H1 (cell line): Measurements from ENCODE around the gene TCF7. TPM values are rescaled to one million over a fixed set of nuclear protein-coding genes. Genes with fewer than 3 reads are reported as not detected.

Experiments
- CTCF ChIA-PET: fragments of 300-600 bp; sonication (Branson Sonifier 250); formaldehyde crosslinking; loops from one replicate; lab custom pipeline; 2021; ENCODE audit not compliant: partially characterized antibody; lab: Charles Lee
- POLR2A ChIA-PET: fragments of 300-600 bp; sonication (Branson Sonifier 250); formaldehyde crosslinking; loops from one replicate; lab custom pipeline; 2021; ENCODE audit warnings: inconsistent platforms; ENCODE audit not compliant: partially characterized antibody; lab: Charles Lee
- DNase-seq, 2 experiments: peaks; one replicate each; pipeline versions ENCODE4 v3.0.0 to v3.0.0-alpha.2; 2010 to 2022; ENCODE audit warnings: low spot score in 2 of 2, low read depth in 1 of 2, mixed read lengths in 1 of 2
- FAIRE-seq: peaks from 2 replicates; lab custom pipeline; 2011; peaks lifted over from hg19 to GRCh38; lab: Jason Lieb, UNC
- H2AFZ ChIP-seq: 2 replicates; pipeline ENCODE4 v1.8.1; 2012; ENCODE audit warnings: low read length, inconsistent platforms
- H2AK5ac ChIP-seq: 2 replicates; pipeline ENCODE4 v1.6.1; 2013; ENCODE audit warnings: low read depth, low read length
- H2BK120ac ChIP-seq: replicated peaks from 2 replicates; pipeline ENCODE3; 2013; ENCODE audit warnings: low read depth, low read length, inconsistent platforms
- H2BK12ac ChIP-seq: 2 replicates; pipeline ENCODE4 v1.6.1; 2013; ENCODE audit warnings: low read depth, low read length
- H2BK15ac ChIP-seq: 2 replicates; pipeline ENCODE4 v1.6.1; 2013; ENCODE audit warnings: low read length
- H2BK20ac ChIP-seq: 2 replicates; pipeline ENCODE4 v1.6.1; 2013; ENCODE audit warnings: low read length
- H2BK5ac ChIP-seq: 2 replicates; pipeline ENCODE4 v1.6.1; 2013; ENCODE audit warnings: low read depth, low read length
- H3K14ac ChIP-seq: 2 replicates; pipeline ENCODE4 v1.6.1; 2013; ENCODE audit warnings: inconsistent platforms; ENCODE audit not compliant: insufficient read length
- H3K18ac ChIP-seq: 2 replicates; pipeline ENCODE4 v1.6.1; 2013; ENCODE audit warnings: low read length; ENCODE audit errors: extremely low read depth
- H3K23ac ChIP-seq: 2 replicates; pipeline ENCODE4 v1.6.1; 2013; ENCODE audit warnings: inconsistent platforms; ENCODE audit not compliant: insufficient read length
- H3K23me2 ChIP-seq: 2 replicates; pipeline ENCODE4 v1.6.1; 2013; ENCODE audit warnings: low read depth, low read length
- H3K27ac ChIP-seq: 2 replicates; pipeline ENCODE4 v1.6.1; 2011; ENCODE audit warnings: low read depth, low read length, inconsistent platforms
- H3K27me3 ChIP-seq, 4 experiments: replicated peaks in 1 of 4; 1 replicate in 1 of 4; 2 replicates in 3 of 4; pipeline versions ENCODE4 v1.6.1 to v1.8.1; 2011 to 2013; ENCODE audit warnings: low read length in 3 of 4, mild to moderate bottlenecking in 3 of 4, inconsistent platforms in 2 of 4, mixed read lengths in 2 of 4, moderate library complexity in 1 of 4; ENCODE audit not compliant: control insufficient read depth in 3 of 4, insufficient read depth in 3 of 4; ENCODE audit errors: extremely low read depth in 1 of 4
- H3K36me3 ChIP-seq, 4 experiments: 2 replicates each; pipeline versions ENCODE4 v1.6.1 to v1.8.1; 2011 to 2013; ENCODE audit warnings: mild to moderate bottlenecking in 4 of 4, low read length in 3 of 4, moderate library complexity in 2 of 4, control low read depth in 1 of 4, inconsistent platforms in 1 of 4; ENCODE audit not compliant: insufficient read depth in 4 of 4, control insufficient read depth in 2 of 4
- H3K4ac ChIP-seq: replicated peaks from 2 replicates; pipeline ENCODE3; 2013; ENCODE audit warnings: low read length, low read depth, mixed read lengths, inconsistent platforms; ENCODE audit not compliant: insufficient read length
- H3K4me1 ChIP-seq, 4 experiments: replicated peaks in 1 of 4; 1 replicate in 1 of 4; 2 replicates in 3 of 4; pipeline versions ENCODE4 v1.6.1 to v1.8.1; 2011 to 2013; ENCODE audit warnings: low read length in 3 of 4, inconsistent platforms in 2 of 4, mixed read lengths in 1 of 4; ENCODE audit not compliant: insufficient read depth in 4 of 4, control insufficient read depth in 3 of 4
- H3K4me2 ChIP-seq, 2 experiments: 2 replicates each; pipeline versions ENCODE4 v1.6.1 to v1.8.1; 2011 to 2013; ENCODE audit warnings: low read depth in 2 of 2, low read length in 2 of 2, control low read depth in 1 of 2, inconsistent platforms in 1 of 2, mild to moderate bottlenecking in 1 of 2; ENCODE audit not compliant: insufficient read depth in 1 of 2
- H3K4me3 ChIP-seq, 4 experiments: fragments of 200-600, 300-600 bp in 1 of 4; sonication (generic), shearing (Covaris generic), sonication (Bioruptor Twin) in 1 of 4; 2 replicates each; pipeline versions ENCODE4 v1.5.1 to v1.8.1; 2011 to 2016; ENCODE audit warnings: low read length in 4 of 4, low read depth in 3 of 4, control low read depth in 2 of 4, inconsistent platforms in 2 of 4, mild to moderate bottlenecking in 2 of 4, mixed read lengths in 1 of 4, moderate library complexity in 1 of 4; ENCODE audit not compliant: insufficient read depth in 2 of 4; ENCODE audit errors: extremely low read depth in 1 of 4
- H3K56ac ChIP-seq: replicated peaks from 2 replicates; pipeline ENCODE3; 2013; ENCODE audit warnings: low read depth, mild to moderate bottlenecking, mixed read lengths, low read length, inconsistent platforms; ENCODE audit not compliant: insufficient read length
- H3K79me1 ChIP-seq: 2 replicates; pipeline ENCODE4 v1.6.1; 2013; ENCODE audit warnings: low read depth, low read length, control low read depth
- H3K79me2 ChIP-seq, 2 experiments: 2 replicates each; pipeline versions ENCODE4 v1.6.1 to v1.8.1; 2012 to 2013; ENCODE audit warnings: low read length in 2 of 2, mild to moderate bottlenecking in 2 of 2, inconsistent platforms in 1 of 2; ENCODE audit not compliant: insufficient read depth in 2 of 2, control insufficient read depth in 1 of 2
- H3K9ac ChIP-seq, 4 experiments: replicated peaks in 1 of 4; 1 replicate in 1 of 4; 2 replicates in 3 of 4; pipeline versions ENCODE4 v1.6.1 to v1.8.1; 2011 to 2013; ENCODE audit warnings: low read depth in 3 of 4, low read length in 3 of 4, control low read depth in 2 of 4, mild to moderate bottlenecking in 2 of 4, moderate library complexity in 2 of 4, inconsistent platforms in 1 of 4; ENCODE audit errors: extremely low read depth in 1 of 4
- H3K9me3 ChIP-seq, 2 experiments: 2 replicates each; pipeline versions ENCODE4 v1.6.1 to v1.8.1; 2012 to 2013; ENCODE audit warnings: mild to moderate bottlenecking in 2 of 2, moderate library complexity in 2 of 2, control low read depth in 1 of 2, inconsistent platforms in 1 of 2, low read depth in 1 of 2, low read length in 1 of 2, mixed read lengths in 1 of 2; ENCODE audit not compliant: insufficient read depth in 2 of 2
- H4K20me1 ChIP-seq, 2 experiments: replicated peaks in 1 of 2; 2 replicates each; pipeline versions ENCODE3 to v1.8.1; 2011 to 2013; ENCODE audit warnings: inconsistent platforms in 2 of 2, low read length in 2 of 2, mild to moderate bottlenecking in 1 of 2; ENCODE audit not compliant: insufficient read depth in 2 of 2, control insufficient read depth in 1 of 2
- H4K5ac ChIP-seq: 2 replicates; pipeline ENCODE4 v1.6.1; 2013; ENCODE audit warnings: low read length, low read depth, mixed read lengths, inconsistent platforms; ENCODE audit not compliant: insufficient read length
- H4K8ac ChIP-seq: 2 replicates; pipeline ENCODE4 v1.8.0; 2013; ENCODE audit warnings: mild to moderate bottlenecking, moderate library complexity, low read length, inconsistent platforms; ENCODE audit not compliant: insufficient read depth; ENCODE audit errors: extremely low read depth
- H4K91ac ChIP-seq: replicated peaks from 2 replicates; pipeline ENCODE3; 2013; ENCODE audit warnings: low read length, mixed read lengths, inconsistent platforms; ENCODE audit not compliant: insufficient read length
- SIRT6 ChIP-seq: IDR thresholded peaks from one replicate; pipeline ENCODE4 v1.7.1; 2012; ENCODE audit warnings: low read length, inconsistent platforms
- WGBS, 2 experiments: shearing (Covaris generic) in 1 of 2; methylation state at CpG; one replicate each; pipeline versions ENCODE4 v1.1.6 to v1.1.7; 2013 to 2015; ENCODE audit warnings: low lambda C conversion rate in 2 of 2, mixed read lengths in 2 of 2, inconsistent platforms in 1 of 2, low coverage in 1 of 2, missing lambda C conversion rate in 1 of 2; ENCODE audit not compliant: insufficient replicate concordance in 2 of 2, insufficient coverage in 1 of 2, insufficient read length in 1 of 2; ENCODE audit errors: extremely low coverage in 1 of 2, missing lambda C conversion rate in 1 of 2; 5-methylcytosine and 5-hydroxymethylcytosine counted together
- polyA plus RNA-seq, 7 experiments: library from polyadenylated mRNA; depleted of rRNA in 3 of 7; stranded (reverse) in 5 of 7; unstranded in 2 of 7; fragments of >200 nt in 5 of 7; fragments of 200-250 nt in 2 of 7; gene quantifications; 1 replicate in 5 of 7; 2 replicates in 1 of 7; 4 replicates in 1 of 7; pipeline versions ENCODE4 v1.2.1 to v1.2.3, GENCODE V29; 2011 to 2013; ENCODE audit warnings: missing spikeins in 2 of 7, mixed read lengths in 2 of 7
- total RNA-seq: library from RNA; stranded (reverse); fragmentation: NEBNext Ultra II Directional; extraction: Animal tissue kit (Norgen Biotek cat#: 25700); gene quantifications from 2 replicates; pipeline ENCODE4 v1.2.1, GENCODE V29; 2021

Gene TCF7
- total and polyA plus RNA-seq, 2 of the 8 experiments (the other 6 are each of a cell fraction or from before 2014, with no cell fraction given), result 4.7 to 8.5 TPM

GRCh38 chr5:134143431-134143830, 28.9 kb downstream of the TCF7 start:
- H3K4me2 ChIP-seq, result no peak overlapping the region
- H3K27me3 ChIP-seq, result no peaks in the 10 kb centered on the region
- H3K9me3 ChIP-seq, result no peaks in the 10 kb centered on the region
- H3K9ac ChIP-seq, result no peak overlapping the region
- H3K14ac ChIP-seq, result no peak overlapping the region
- no peak overlapping the region for H3K56ac ChIP-seq
- H3K18ac ChIP-seq, result no peak overlapping the region
- FAIRE-seq (no peak), DNase-seq (peak in 1 of 2 experiments; percentile 38)
- no peaks in the 10 kb centered on the region for H3K23me2 ChIP-seq
- no peaks in the 10 kb centered on the region; a peak in 2 of 7 replicates for H3K4me1 ChIP-seq
- no peak overlapping the region for H4K5ac ChIP-seq
- H4K91ac ChIP-seq, result no peak overlapping the region
- H2AFZ ChIP-seq, result no peak overlapping the region
- no peak overlapping the region for H3K4me3 ChIP-seq
- no peak overlapping the region for H4K8ac ChIP-seq
- no peak overlapping the region for H2BK12ac ChIP-seq
- H3K4ac ChIP-seq, result no peak overlapping the region
- ChIA-PET POLR2A (interaction anchor here (0.7 to 1.5 kb wide), 5 partner anchors 9 to 104 kb away, joined by 3 read pairs; partner anchors contain the start of gene SKP1), CTCF (interaction anchor here (0.7 to 24.3 kb wide), 11 partner anchors 8 to 146 kb away, joined by 3 to 629 read pairs (median 5); no protein-coding TSS in a partner anchor)
- H3K23ac ChIP-seq, result no peak overlapping the region
- no peak overlapping the region for H2BK20ac ChIP-seq
- peaks cover 16 to 46% of the 10 kb centered on the region in 2 experiments for H4K20me1 ChIP-seq
- H3K79me1 ChIP-seq, result peaks cover 18% of the 10 kb centered on the region
- no peak overlapping the region for H2BK120ac ChIP-seq
- H3K27ac ChIP-seq, result no peak overlapping the region
- 95% methylated on average over 5 of the region's 5 CpGs; no CpG with 5 or more reads in 1 of the 2 experiments for WGBS, 2 experiments
- no peak overlapping the region for H2BK15ac ChIP-seq
- H2BK5ac ChIP-seq, result no peak overlapping the region
- H2AK5ac ChIP-seq, result no peak overlapping the region
- 0 out of 4 replicates have a peak, but pooled peaks cover 0 to 3% of the 10 kb centered on the region in 2 experiments for H3K79me2 ChIP-seq
- H3K36me3 ChIP-seq, result peaks cover 4 to 17% (median 12%) of the 10 kb centered on the region in 4 experiments; a peak in 6 of 8 replicates
- TF ChIP-seq SIRT6, result no peak
